GM12874 (cell line): ENCODE results near the gene ASXL3.

Source experiments
- CTCF ChIP-seq: IDR thresholded peaks from 2 replicates; pipeline ENCODE4 v1.5.1; 2011; ENCODE audit warnings: low read depth, mild to moderate bottlenecking, control low read depth, low read length, moderate library complexity; ENCODE audit not compliant: insufficient read depth

The ASXL3 gene

GRCh38 chr18:33673689-33674088, 95.7 kb downstream of the ASXL3 start:
- TF ChIP-seq CTCF = no peak

- no peak for TF ChIP-seq CTCF
Measured at GRCh38 chr18:33676593-33676992, 98.6 kb downstream of the ASXL3 start.

- no peak for TF ChIP-seq CTCF
Measured at GRCh38 chr18:33677891-33678290, 99.9 kb downstream of the ASXL3 start.

GRCh38 chr18:33682436-33682835, 104.4 kb downstream of the ASXL3 start:
- no peak for TF ChIP-seq CTCF

- TF ChIP-seq CTCF = no peak
Measured at GRCh38 chr18:33694593-33694992, 116.6 kb downstream of the ASXL3 start.

GRCh38 chr18:33696332-33697162, 118.5 kb downstream of the ASXL3 start:
- no peak for TF ChIP-seq CTCF

GRCh38 chr18:33697498-33697897, 119.5 kb downstream of the ASXL3 start:
- TF ChIP-seq CTCF = no peak
